ENCODE data around the gene PARM1. TPM values are rescaled to one million over a fixed set of nuclear protein-coding genes. Genes with fewer than 3 reads are reported as not detected.
A peak's percentile ranks its signal among the peaks of the same experiment; 100 is the strongest.

PARM1 gene, protein sequence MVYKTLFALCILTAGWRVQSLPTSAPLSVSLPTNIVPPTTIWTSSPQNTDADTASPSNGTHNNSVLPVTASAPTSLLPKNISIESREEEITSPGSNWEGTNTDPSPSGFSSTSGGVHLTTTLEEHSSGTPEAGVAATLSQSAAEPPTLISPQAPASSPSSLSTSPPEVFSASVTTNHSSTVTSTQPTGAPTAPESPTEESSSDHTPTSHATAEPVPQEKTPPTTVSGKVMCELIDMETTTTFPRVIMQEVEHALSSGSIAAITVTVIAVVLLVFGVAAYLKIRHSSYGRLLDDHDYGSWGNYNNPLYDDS
- not detected for total RNA-seq

DNA sequence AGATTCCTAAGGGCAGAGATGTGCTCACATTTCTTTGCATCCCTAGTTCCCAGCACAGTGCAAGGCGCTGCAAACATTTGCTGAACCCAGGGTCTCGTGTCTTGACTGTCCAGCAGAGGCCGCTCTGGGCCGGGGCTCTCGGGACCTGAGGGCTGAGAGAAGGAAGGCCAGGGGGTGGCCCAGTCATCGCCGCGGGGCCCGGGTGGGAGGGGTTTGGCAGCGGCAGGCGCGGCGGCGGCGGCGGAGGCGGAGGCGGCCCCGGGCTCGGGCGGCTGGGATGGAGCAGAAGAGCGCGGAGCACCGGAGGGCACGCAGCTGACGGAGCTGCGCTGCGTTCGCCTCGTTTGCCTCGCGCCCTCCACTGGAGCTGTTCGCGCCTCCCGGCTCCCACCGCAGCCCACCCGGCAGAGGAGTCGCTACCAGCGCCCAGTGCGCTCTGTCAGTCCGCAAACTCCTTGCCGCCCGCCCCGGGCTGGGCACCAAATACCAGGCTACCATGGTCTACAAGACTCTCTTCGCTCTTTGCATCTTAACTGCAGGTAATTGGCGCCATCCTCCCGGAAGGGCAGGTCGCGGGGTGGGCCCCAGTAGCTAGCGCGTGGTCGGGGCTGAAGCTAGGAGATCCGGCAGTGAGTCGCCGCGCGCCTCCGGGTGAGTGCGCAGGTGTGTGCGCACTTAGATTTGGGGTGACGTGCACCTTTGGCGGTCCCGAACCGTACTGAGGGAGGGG lies at the start of gene PARM1:
TSS of gene PARM1 (plus strand) at position 285 of the 730 bp plus-strand sequence. CDS start at position 497, 212 bp downstream.
- DNase-seq (ENCODE audit: low spot score in 2 of 2) (peak in 1 of 2 donors; percentile 63), ATAC-seq (peak; percentile 40 to 91)
- Mint-ChIP-seq H3K27ac (no peak within 1 kb of the TSS), H3K36me3 (peaks cover 5 to 8% of the 10 kb centered on the region in 2 donors), H3K9me3 (no peaks in the 10 kb centered on the region)

DNA sequence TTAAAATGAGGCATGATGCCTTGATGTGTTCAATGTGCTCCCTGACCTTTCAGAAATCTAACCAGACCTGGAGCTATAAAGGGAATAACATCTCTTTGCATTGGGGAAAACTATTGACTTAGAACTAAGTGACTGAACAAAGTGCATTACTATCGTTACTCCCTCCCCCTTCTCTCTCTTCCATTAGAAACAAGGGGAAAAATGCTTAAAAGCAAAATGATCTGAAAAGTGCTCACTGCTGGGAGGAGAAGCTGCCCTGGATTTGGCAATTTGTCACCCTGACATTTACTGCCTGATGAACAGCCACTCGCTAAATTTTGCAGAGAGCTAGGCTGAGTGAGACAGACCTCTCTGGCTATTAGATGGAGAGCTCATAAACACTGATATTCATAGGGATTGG lies 48.6 kb upstream of the PARM1 start:
- Mint-ChIP-seq H3K36me3 (no peaks in the 10 kb centered on the region), H3K27ac (no peak overlapping the region), H3K9me3 (peaks cover 8 to 13% of the 10 kb centered on the region in 2 donors)
- ATAC-seq, result no peak
- DNase-seq (ENCODE audit: low spot score in 2 of 2), result no peak

DNA sequence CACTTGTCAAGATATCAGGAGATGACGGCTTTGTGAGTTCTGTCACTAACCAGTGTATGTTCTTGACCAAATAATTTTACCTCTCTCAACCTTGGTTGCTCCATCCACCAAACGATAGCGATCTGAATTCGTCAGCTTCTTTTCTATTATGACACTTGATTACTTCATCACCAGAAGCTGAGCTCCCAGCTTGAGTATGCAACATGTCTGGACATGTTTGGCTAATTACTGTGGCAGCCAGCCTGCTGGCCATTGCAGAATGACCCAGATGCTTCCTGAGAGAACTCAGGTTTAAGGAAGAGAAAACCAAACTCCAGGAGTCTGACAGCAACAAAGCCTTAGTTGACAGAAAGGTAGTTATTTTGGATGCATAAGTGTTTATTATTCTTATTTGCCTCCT lies 46.4 kb upstream of the PARM1 start:
- DNase-seq (ENCODE audit: low spot score in 2 of 2) (no peak), ATAC-seq (no peak)
- Mint-ChIP-seq H3K27ac (no peak overlapping the region), H3K36me3 (no peaks in the 10 kb centered on the region), H3K9me3 (peaks cover 0 to 4% of the 10 kb centered on the region in 2 donors)

DNA sequence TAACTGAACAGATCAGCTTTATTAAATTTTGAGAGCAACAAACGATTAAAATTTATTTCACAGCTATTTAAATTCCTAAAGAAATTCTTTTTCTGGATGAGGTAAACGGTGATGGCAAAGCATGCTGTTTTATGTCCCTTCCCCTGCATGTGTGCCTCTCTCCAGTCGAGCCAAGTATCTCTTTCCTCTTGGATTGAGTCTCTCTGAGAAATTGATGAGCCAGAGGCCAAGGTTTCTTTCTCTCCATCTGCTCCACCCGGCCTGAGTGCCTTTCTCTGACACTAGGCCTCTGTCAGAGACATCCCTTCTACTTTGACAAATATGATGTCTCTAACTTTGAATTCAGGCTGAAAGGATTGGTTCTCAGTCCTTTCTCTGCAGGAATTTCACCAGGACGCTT lies 42.6 kb upstream of the PARM1 start:
- no peak overlapping the region for H3K27ac Mint-ChIP-seq
- H3K9me3 Mint-ChIP-seq, result peaks cover 0 to 4% of the 10 kb centered on the region in 2 donors

DNA sequence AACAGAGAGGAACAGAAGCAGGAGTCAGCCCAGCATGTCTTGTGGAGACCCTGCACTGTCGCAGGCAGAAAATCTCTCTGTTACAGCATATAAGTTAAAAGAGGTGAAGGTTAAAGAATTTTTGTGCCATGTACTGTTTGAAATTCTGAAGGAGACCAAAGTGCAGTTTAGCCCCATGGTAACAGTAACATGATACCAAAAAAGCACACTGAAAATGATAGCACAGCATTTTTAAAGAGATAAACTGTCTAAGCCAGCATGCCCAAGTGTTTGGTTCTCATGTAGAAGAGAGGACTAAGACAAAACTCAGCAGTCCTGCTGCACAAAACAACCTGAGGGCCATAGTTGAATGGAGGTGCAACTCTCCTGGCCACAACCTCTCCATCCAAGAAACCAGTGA lies 41.9 kb upstream of the PARM1 start:
- Mint-ChIP-seq H3K27ac (no peak overlapping the region), H3K9me3 (peaks cover 0 to 4% of the 10 kb centered on the region in 2 donors), H3K36me3 (no peaks in the 10 kb centered on the region)
- no peak for DNase-seq (ENCODE audit: low spot score in 2 of 2)
- no peak for ATAC-seq

More for the DNA sequence above, 42.6 kb upstream of the PARM1 start:
- ATAC-seq, result no peak
- no peaks in the 10 kb centered on the region for H3K36me3 Mint-ChIP-seq
- DNase-seq (ENCODE audit: low spot score in 2 of 2), result no peak

DNA sequence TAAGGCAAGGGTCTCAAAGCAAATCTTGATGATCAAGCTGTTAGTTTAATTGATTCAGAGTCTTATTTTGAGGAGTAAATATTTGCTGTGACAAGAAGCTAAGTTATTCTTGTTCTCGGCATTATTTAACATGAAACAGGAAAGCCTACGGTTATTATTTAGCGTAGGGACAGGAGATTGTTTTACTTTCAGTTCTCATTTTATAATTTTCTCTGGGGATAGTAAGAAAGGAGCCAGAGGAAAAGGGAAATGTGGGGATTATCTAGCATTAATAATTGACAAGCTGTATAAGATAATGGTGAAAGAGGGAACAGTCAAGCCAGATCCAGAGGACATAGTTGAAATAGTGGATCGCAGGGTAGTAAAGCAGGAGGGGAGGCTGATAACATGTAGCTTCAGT lies 39.7 kb upstream of the PARM1 start:
- Mint-ChIP-seq H3K36me3 (no peaks in the 10 kb centered on the region), H3K27ac (no peak overlapping the region), H3K9me3 (no peaks in the 10 kb centered on the region)
- ATAC-seq, result no peak
- no peak for DNase-seq (ENCODE audit: low spot score in 2 of 2)

DNA sequence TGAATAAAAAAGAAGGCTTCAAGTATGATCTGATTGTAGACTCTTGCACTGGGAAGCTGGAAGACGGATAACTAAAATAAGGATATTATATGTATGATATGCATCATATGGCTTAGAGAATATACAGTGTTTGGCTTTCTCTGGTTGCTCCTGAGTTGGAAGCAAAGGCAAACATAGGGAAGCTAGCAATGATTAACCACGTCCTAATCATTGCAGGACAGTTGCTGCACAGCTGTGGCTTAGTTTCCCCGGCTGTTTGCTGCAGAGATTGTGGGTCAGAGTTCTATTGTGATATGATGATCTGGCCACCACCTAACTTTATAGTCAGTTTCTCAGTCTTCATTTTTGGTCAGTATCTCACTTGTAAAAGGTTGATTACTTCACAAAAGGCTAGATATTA lies 36.3 kb upstream of the PARM1 start:
- Mint-ChIP-seq H3K36me3 (no peaks in the 10 kb centered on the region), H3K9me3 (no peaks in the 10 kb centered on the region), H3K27ac (no peak overlapping the region)
- DNase-seq (ENCODE audit: low spot score in 2 of 2) (no peak), ATAC-seq (no peak)

DNA sequence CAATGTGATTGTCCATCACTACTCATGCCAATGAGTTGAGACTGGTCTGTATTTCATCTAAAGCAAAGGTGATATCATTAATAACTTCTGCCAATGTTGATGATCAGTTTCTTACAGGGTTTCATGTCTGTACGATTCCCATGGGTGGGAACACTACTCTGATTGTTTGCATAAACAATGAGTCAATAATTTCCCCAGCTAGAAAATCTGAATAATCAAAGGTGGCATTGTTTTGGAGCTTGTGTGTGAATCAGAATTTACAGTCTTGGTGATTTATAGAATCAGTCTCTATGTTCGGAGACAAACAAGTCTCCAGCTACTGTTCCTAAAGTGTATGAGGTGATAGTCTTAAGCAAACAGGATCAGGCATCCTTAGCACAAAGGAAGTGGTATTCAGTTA lies 35.5 kb upstream of the PARM1 start:
- no peaks in the 10 kb centered on the region for H3K36me3 Mint-ChIP-seq
- no peak for ATAC-seq
- H3K9me3 Mint-ChIP-seq, result no peaks in the 10 kb centered on the region
- no peak for DNase-seq (ENCODE audit: low spot score in 2 of 2)
- H3K27ac Mint-ChIP-seq, result no peak overlapping the region

DNA sequence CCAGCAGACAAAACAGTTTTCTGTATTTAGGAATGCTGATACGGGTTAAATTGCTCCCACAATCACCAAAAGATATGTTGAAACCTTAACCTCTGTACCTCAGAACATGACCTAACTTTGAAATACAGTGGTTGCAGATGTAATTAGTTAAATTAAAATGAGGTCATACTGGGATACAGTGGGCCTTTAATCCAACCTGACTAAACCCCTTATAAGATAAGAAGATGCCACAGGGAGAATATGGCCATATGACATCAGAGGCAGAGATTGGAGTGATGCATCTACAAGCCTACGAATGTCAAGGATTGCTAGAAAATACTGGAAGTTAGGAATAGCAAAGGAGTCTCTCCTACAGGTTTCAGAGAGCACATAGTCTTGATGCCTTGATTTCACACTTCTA lies 32.1 kb upstream of the PARM1 start:
- ATAC-seq (no peak), DNase-seq (ENCODE audit: low spot score in 2 of 2) (no peak)
- Mint-ChIP-seq H3K27ac (no peak overlapping the region), H3K36me3 (no peaks in the 10 kb centered on the region), H3K9me3 (peaks cover 0 to 4% of the 10 kb centered on the region in 2 donors)

DNA sequence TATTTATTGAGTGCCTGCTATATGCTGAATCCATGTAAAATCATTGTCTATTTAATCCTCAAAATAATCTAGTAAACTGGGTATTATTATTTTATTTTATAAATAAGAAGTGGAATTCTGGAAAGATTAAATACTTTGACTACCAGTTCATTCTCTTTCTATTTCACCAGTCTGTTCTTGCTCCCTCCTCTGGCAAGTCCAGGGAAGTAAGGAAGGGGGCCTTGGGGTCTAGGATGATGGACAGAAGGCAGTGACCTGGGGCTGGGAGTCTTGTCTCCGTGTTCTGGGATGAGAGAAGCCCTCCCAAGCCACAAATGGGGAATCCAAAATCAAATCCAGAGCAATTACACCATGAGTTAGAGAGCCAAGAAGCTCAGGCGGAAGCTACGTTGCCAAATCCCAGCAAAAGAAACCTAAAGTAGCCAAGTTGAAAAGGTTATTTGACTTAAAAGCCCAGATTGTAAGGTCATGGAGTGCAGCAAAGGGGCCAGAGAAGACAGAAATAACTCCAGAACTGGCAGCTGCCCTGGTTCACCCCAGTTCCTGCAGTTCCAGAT lies 28.3 kb upstream of the PARM1 start:
- ATAC-seq (no peak), DNase-seq (ENCODE audit: low spot score in 2 of 2) (no peak)
- no peak overlapping the region for H3K27ac Mint-ChIP-seq
- peaks cover 0 to 4% of the 10 kb centered on the region in 2 donors for H3K9me3 Mint-ChIP-seq
- no peaks in the 10 kb centered on the region for H3K36me3 Mint-ChIP-seq

DNA sequence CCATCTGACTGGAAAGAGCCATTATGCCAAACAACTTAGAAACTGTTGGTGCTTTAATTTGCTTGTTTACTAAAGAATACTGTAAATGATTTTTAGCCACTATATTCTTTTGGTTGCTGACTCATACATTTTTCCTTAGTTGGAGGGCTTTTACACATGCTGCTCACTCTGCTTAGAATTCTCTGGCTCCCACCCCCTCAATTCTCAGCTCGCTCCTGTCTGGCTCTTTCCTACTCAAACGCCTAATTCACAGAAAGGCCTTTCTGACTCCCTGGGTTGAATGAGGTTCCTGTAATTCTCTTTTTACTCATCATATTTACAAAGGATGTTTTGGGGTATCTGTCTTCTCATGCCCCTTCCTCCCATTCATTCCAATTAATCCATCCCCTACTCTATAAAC lies 26.1 kb upstream of the PARM1 start:
- ATAC-seq (no peak), DNase-seq (ENCODE audit: low spot score in 2 of 2) (no peak)
- Mint-ChIP-seq H3K27ac (no peak overlapping the region), H3K9me3 (peaks cover 0 to 4% of the 10 kb centered on the region in 2 donors), H3K36me3 (no peaks in the 10 kb centered on the region)

DNA sequence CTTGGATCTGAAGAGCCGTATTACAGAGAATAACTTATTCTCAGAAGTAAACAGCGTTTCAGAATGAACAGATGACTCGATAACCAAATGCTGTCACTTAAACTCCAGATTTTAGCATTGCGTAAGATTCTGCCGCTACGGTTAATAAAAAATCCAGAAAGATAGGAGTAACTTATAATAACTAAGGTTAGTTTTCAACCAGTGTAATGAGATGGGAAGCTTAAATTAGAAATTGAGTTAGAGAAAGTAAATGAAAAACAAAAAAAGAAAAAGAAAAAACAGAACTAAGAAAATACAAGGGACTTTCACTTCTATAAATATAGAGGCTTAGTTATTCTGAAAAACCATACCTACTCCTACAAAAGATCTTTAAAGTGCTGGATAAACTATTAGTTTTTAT lies 13.1 kb upstream of the PARM1 start:
- Mint-ChIP-seq H3K9me3 (peaks cover 5% of the 10 kb centered on the region in 2 donors), H3K27ac (no peak overlapping the region), H3K36me3 (peaks cover 0 to 8% of the 10 kb centered on the region in 2 donors)
- DNase-seq (ENCODE audit: low spot score in 2 of 2) (no peak), ATAC-seq (no peak)

DNA sequence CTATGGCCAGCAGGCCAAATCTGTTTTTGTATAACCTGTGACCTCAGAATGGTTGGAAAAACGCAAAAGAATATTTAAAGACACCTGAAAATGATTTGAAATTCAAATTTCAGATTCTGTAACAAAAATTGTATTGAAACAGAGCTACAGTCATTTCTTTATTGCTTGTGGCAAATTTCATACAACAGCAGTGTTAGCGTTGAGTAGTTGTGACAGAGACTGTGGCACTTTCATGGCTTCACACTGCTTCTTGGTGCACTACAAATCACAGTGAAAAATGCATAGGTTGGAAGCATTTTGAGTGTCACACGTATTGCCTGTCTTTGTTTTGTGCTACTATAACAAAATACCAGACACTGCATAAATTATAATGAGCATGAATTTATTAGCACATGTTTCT lies 12.2 kb upstream of the PARM1 start:
- H3K36me3 Mint-ChIP-seq, result no peaks in the 10 kb centered on the region
- DNase-seq (ENCODE audit: low spot score in 2 of 2), result no peak
- no peak for ATAC-seq
- H3K9me3 Mint-ChIP-seq, result no peaks in the 10 kb centered on the region
- no peak overlapping the region for H3K27ac Mint-ChIP-seq

DNA sequence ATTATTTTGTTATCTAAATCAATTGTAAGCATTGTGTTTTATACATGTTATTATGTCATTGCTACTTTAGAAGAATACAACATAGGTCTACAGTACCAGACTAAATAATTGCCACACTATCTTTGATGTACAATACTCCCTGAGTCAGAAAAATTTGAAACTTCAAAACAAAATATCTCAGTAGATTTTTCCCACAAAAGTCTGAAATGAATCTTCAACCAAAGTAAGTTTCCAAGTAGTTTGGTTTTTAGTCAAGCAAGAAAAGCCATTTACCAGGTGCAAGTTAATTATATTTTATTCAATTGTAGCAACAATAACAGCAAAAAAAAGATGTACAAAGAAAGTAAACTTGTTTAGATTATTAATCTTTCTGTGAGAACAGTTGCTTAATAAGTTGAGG lies 11.4 kb upstream of the PARM1 start:
- DNase-seq (ENCODE audit: low spot score in 2 of 2), result no peak
- ATAC-seq, result peak in 1 of 2 donors; percentile 53
- Mint-ChIP-seq H3K9me3 (no peaks in the 10 kb centered on the region), H3K36me3 (no peaks in the 10 kb centered on the region), H3K27ac (no peak overlapping the region)

DNA sequence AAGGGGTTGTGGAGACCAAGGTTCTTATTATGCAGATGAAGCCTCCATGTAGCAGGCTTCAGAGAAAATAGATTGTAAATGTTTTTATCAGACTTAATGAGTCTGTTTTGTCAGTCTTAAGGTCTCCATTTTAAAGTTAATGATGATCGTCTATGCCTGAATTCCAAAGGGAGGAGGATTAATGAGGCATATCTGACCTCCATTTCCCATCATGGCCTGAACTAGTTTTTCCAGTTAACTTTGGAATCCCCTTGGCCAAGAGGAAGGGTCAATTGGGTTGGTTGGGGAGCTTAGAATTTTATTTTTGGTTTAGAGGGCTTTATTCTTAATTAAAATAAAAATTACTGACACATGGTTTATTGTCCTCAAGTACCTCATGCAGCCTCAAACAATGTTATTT lies 6.9 kb upstream of the PARM1 start:
- ATAC-seq (no peak), DNase-seq (ENCODE audit: low spot score in 2 of 2) (no peak)
- H3K27ac Mint-ChIP-seq, result no peak overlapping the region
- no peaks in the 10 kb centered on the region for H3K36me3 Mint-ChIP-seq
- no peaks in the 10 kb centered on the region for H3K9me3 Mint-ChIP-seq

DNA sequence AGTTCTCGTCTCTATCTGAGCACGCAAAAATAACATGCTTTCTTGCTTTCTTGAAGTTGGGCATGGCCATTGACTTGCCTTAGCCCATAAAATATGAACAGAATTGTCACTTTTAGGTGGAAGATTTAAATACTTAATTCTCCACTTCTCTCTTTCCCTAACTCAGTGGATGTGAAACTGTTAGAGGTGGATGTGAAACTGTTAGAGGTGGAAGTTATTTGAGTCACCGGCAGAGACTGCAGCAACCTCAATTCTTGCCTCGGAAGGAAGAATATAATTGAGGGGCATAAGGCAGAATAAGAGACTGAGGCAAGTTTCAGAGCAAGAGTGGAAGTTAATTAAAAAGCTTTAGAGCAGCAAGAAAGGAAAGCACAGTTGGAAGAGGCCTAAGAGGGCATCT lies 2.8 kb upstream of the PARM1 start:
- Mint-ChIP-seq H3K36me3 (peaks cover 5 to 8% of the 10 kb centered on the region in 2 donors), H3K9me3 (no peaks in the 10 kb centered on the region), H3K27ac (no peak overlapping the region)
- no peak for ATAC-seq
- DNase-seq (ENCODE audit: low spot score in 2 of 2), result no peak

DNA sequence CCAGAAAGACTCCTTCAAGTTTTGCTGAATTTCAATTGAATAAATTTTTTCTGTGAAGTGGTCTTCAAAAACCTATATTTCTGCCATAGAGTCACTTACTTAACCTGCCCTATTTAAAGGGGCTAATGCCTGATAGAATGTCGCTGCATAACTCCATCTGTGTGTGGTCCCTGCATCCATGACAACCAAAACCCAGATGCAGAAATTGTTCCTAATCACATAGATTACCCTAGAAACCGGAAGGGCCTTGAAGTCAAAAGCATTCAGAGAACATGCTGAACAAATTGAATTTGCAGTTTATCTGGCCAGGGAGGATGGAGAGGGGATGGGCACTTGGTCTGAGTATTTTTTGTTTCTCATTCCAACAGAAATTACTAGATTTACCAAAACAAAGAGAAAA lies 1.5 kb upstream of the PARM1 start:
- no peaks in the 10 kb centered on the region for H3K9me3 Mint-ChIP-seq
- H3K27ac Mint-ChIP-seq, result no peak overlapping the region
- ATAC-seq (no peak), DNase-seq (ENCODE audit: low spot score in 2 of 2) (no peak)
- H3K36me3 Mint-ChIP-seq, result peaks cover 5 to 8% of the 10 kb centered on the region in 2 donors

DNA sequence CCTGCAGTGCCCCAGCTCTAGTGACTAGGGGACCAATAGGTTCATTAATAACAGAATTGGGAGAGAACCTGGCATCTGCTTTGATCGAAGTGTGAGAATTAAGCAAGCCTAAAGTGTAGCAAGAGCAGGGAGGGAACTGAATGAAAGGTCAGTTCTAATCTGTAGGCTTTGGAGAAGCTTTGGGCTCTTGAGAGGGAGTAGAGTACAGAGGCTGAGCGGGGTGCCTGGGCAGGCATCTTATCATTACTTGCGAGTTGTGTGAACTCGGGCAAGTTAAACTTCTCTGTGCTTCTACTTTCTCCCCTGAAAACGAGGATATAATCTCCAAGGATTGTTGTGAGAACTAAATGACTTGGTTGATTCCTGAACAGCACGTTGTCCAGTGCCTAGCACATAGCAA lies 906 bp upstream of the PARM1 start:
- DNase-seq (ENCODE audit: low spot score in 2 of 2) (no peak), ATAC-seq (no peak)
- Mint-ChIP-seq H3K36me3 (peaks cover 5 to 8% of the 10 kb centered on the region in 2 donors), H3K9me3 (no peaks in the 10 kb centered on the region), H3K27ac (no peak overlapping the region)
